Measurements from ENCODE around the gene GPC6. TPM values are rescaled to one million over a fixed set of nuclear protein-coding genes. Genes with fewer than 3 reads are reported as not detected.

The GPC6 gene
- total and polyA plus RNA-seq, 10 donors, result 0.22 to 9.3 (median 4.5) TPM

- no peak overlapping the region for H3K27ac ChIP-seq
- WGBS, 5 donors, result 87 to 97% (median 92%) methylated on average over 3 of the region's 3 CpGs
- H3K27me3 ChIP-seq (replicated peaks in 1 of 7), result no peaks in the 10 kb centered on the region
- no peak for DNase-seq
- H3K9me3 ChIP-seq, result peaks cover 0 to 14% (median 4%) of the 10 kb centered on the region in 8 donors
- intact Hi-C loops (cut with DNase I; ENCODE audit: low total_unique reads), result no loop called here
- TF ChIP-seq POLR2A (IDR thresholded peaks at IDR 0.05), result no peak
- TF ChIP-seq, protein P1, sequence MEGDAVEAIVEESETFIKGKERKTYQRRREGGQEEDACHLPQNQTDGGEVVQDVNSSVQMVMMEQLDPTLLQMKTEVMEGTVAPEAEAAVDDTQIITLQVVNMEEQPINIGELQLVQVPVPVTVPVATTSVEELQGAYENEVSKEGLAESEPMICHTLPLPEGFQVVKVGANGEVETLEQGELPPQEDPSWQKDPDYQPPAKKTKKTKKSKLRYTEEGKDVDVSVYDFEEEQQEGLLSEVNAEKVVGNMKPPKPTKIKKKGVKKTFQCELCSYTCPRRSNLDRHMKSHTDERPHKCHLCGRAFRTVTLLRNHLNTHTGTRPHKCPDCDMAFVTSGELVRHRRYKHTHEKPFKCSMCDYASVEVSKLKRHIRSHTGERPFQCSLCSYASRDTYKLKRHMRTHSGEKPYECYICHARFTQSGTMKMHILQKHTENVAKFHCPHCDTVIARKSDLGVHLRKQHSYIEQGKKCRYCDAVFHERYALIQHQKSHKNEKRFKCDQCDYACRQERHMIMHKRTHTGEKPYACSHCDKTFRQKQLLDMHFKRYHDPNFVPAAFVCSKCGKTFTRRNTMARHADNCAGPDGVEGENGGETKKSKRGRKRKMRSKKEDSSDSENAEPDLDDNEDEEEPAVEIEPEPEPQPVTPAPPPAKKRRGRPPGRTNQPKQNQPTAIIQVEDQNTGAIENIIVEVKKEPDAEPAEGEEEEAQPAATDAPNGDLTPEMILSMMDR (IDR thresholded peaks at IDR 0.05 in 8 of 11, conservative IDR thresholded peaks at IDR 0.05 in 3 of 11), result no peak
- no peak for TF ChIP-seq POLR2AphosphoS5 (IDR thresholded peaks at IDR 0.05)
- no peaks in the 10 kb centered on the region for H3K4me1 ChIP-seq
- no peaks in the 10 kb centered on the region for H3K36me3 ChIP-seq
- H3K4me3 ChIP-seq, result no peak overlapping the region
These were observed 427.2 kb downstream of the GPC6 start for GRCh38 chr13:93653776-93654175.

GRCh38 chr13:93655154-93655553, 428.5 kb downstream of the GPC6 start:
- DNase-seq, result no peak
- TF ChIP-seq, protein P1 (IDR thresholded peaks at IDR 0.05 in 8 of 11, conservative IDR thresholded peaks at IDR 0.05 in 3 of 11), result no peak
- TF ChIP-seq POLR2A (IDR thresholded peaks at IDR 0.05), result no peak
- no peak for TF ChIP-seq POLR2AphosphoS5 (IDR thresholded peaks at IDR 0.05)
- WGBS, 5 donors, result 84 to 91% (median 89%) methylated on average over 1 of the region's 1 CpG
- H3K9me3 ChIP-seq, result peaks cover 0 to 27% (median 8%) of the 10 kb centered on the region in 8 donors
- no peaks in the 10 kb centered on the region for H3K27me3 ChIP-seq (replicated peaks in 1 of 7)
- no peak overlapping the region for H3K27ac ChIP-seq
- H3K4me3 ChIP-seq, result no peak overlapping the region
- no peaks in the 10 kb centered on the region for H3K4me1 ChIP-seq
- H3K36me3 ChIP-seq, result no peaks in the 10 kb centered on the region
- intact Hi-C loops (cut with DNase I; ENCODE audit: low total_unique reads), result no loop called here

- no peak overlapping the region for H3K27ac ChIP-seq
- no peak for DNase-seq
- no peak overlapping the region for H3K4me3 ChIP-seq
- intact Hi-C loops (cut with DNase I; ENCODE audit: low total_unique reads), result no loop called here
- no peaks in the 10 kb centered on the region for H3K27me3 ChIP-seq (replicated peaks in 1 of 7)
- TF ChIP-seq, protein P1 (IDR thresholded peaks at IDR 0.05 in 8 of 11, conservative IDR thresholded peaks at IDR 0.05 in 3 of 11), result no peak
- TF ChIP-seq POLR2AphosphoS5 (IDR thresholded peaks at IDR 0.05) (no peak), POLR2A (IDR thresholded peaks at IDR 0.05) (no peak)
- no peaks in the 10 kb centered on the region for H3K4me1 ChIP-seq
- H3K9me3 ChIP-seq, result peaks cover 0 to 27% (median 7%) of the 10 kb centered on the region in 8 donors
- H3K36me3 ChIP-seq, result no peaks in the 10 kb centered on the region
These were observed 433.9 kb downstream of the GPC6 start for GRCh38 chr13:93660391-93661063.

DNA sequence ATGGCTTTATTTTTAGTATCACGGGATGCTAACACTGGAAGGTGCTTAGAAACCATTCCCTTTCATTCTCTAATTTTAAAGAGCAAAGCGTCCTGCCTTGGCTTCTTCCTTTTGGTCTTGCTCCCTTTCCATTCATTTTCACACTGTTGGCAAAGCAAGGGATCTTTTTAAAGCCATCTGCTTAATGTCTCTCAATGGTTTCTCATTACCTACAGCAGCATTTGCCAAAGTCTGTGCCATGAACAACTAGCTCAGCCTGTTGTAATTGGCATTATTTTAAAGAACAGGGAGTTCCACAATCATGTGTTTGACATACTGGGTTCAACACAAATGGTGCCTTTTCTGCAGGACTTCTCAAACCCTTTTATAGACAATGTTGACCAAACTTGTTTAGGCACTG, 444.3 kb downstream of the GPC6 start:
- TF ChIP-seq, protein P1 (IDR thresholded peaks at IDR 0.05 in 8 of 11, conservative IDR thresholded peaks at IDR 0.05 in 3 of 11), result no peak
- no peak for TF ChIP-seq POLR2A (IDR thresholded peaks at IDR 0.05)
- no peak for TF ChIP-seq POLR2AphosphoS5 (IDR thresholded peaks at IDR 0.05)
- intact Hi-C loops (cut with DNase I; ENCODE audit: low total_unique reads), result no loop called here

More for the DNA sequence above, 444.3 kb downstream of the GPC6 start:
- WGBS, 5 donors, result 74 to 90% (median 85%) methylated on average over 2 of the region's 2 CpGs
- H3K36me3 ChIP-seq, result no peaks in the 10 kb centered on the region
- H3K27ac ChIP-seq, result no peak overlapping the region
- H3K4me1 ChIP-seq, result no peaks in the 10 kb centered on the region
- no peak for DNase-seq
- no peaks in the 10 kb centered on the region for H3K27me3 ChIP-seq (replicated peaks in 1 of 7)
- no peaks in the 10 kb centered on the region for H3K9me3 ChIP-seq
- H3K4me3 ChIP-seq, result no peak overlapping the region
